ENCODE measurements around the gene AASDH.

AASDH gene

GRCh38 chr4:56387023-56388001, at the start of gene AASDH:
AASDH (minus strand) TSS chr4:56387491; CDS start chr4:56384299, 3,192 bp downstream.
- peak; percentile 93 to 96 for DNase-seq

GRCh38 chr4:56435140-56435926, 48.0 kb upstream of the AASDH start, which contains the start of gene PPAT:
PPAT (minus strand) TSS chr4:56435615; CDS start chr4:56435477, 138 bp downstream.
- DNase-seq: peak; percentile 99

- peak in 1 of 2 donors; percentile 60 for DNase-seq
Observed at GRCh38 chr4:56434599-56435139, 47.4 kb upstream of the AASDH start.

- no peak for DNase-seq
Observed at GRCh38 chr4:56433280-56433679, 46.0 kb upstream of the AASDH start.

GRCh38 chr4:56430203-56430602, 42.9 kb upstream of the AASDH start:
- DNase-seq: no peak

GRCh38 chr4:56427179-56427578, 39.9 kb upstream of the AASDH start:
- no peak for DNase-seq

GRCh38 chr4:56426273-56426672, 39.0 kb upstream of the AASDH start:
- no peak for DNase-seq

- no peak for DNase-seq
Observed at GRCh38 chr4:56425518-56425917, 38.2 kb upstream of the AASDH start.

- peak in 1 of 2 donors; percentile 39 for DNase-seq
Observed at GRCh38 chr4:56424697-56425514, 37.6 kb upstream of the AASDH start.

GRCh38 chr4:56424176-56424575, 36.9 kb upstream of the AASDH start:
- DNase-seq: no peak

GRCh38 chr4:56417396-56417795, 30.1 kb upstream of the AASDH start:
- no peak for DNase-seq

GRCh38 chr4:56416349-56416748, 29.1 kb upstream of the AASDH start:
- DNase-seq: no peak

GRCh38 chr4:56414135-56414670, 26.9 kb upstream of the AASDH start:
- DNase-seq: no peak

- no peak for DNase-seq
Observed at GRCh38 chr4:56410247-56411062, 23.2 kb upstream of the AASDH start.

GRCh38 chr4:56409511-56410090, 22.3 kb upstream of the AASDH start:
- no peak for DNase-seq

- no peak for DNase-seq
Observed at GRCh38 chr4:56408978-56409377, 21.7 kb upstream of the AASDH start.

GRCh38 chr4:56406151-56406550, 18.9 kb upstream of the AASDH start:
- DNase-seq: no peak

- DNase-seq: no peak
Observed at GRCh38 chr4:56405016-56405415, 17.7 kb upstream of the AASDH start.

- no peak for DNase-seq
Observed at GRCh38 chr4:56400560-56400959, 13.3 kb upstream of the AASDH start.

- DNase-seq: no peak
Observed at GRCh38 chr4:56391270-56391669, 4.0 kb upstream of the AASDH start.

GRCh38 chr4:56389558-56389957, 2.3 kb upstream of the AASDH start:
- DNase-seq: no peak
